Type B pancreatic cell (in vitro differentiated cells): ENCODE results near the gene SSX3. TPM values are rescaled to one million over a fixed set of nuclear protein-coding genes. Genes with fewer than 3 reads are reported as not detected.
"Not testable (repeated sequence)": the region's sequence is repeated elsewhere in the genome, so short reads cannot be mapped to it uniquely, and the experiment has no call there.

Experiments
- DNase-seq: peaks from one replicate; pipeline ENCODE4 v3.0.0; 2021; ENCODE audit warnings: mixed read lengths; ENCODE audit not compliant: unreplicated experiment; ENCODE audit errors: extremely low spot score
- H3K27ac Mint-ChIP-seq: 2 replicates; pipeline ENCODE4 v1.8.0; 2021; ENCODE audit warnings: mild to moderate bottlenecking, mixed read lengths
- H3K27me3 Mint-ChIP-seq: 2 replicates; pipeline ENCODE4 v1.8.0; 2021; ENCODE audit warnings: mixed read lengths
- H3K36me3 Mint-ChIP-seq: 2 replicates; pipeline ENCODE4 v1.8.0; 2021; ENCODE audit warnings: mixed read lengths
- H3K4me1 Mint-ChIP-seq: one replicate; pipeline ENCODE4 v1.8.0; 2021; ENCODE audit warnings: mixed read lengths; ENCODE audit not compliant: unreplicated experiment
- H3K4me3 Mint-ChIP-seq: 2 replicates; pipeline ENCODE4 v1.8.0; 2021; ENCODE audit warnings: mild to moderate bottlenecking, mixed read lengths
- H3K9me3 Mint-ChIP-seq: 2 replicates; pipeline ENCODE4 v1.8.0; 2021; ENCODE audit warnings: mixed read lengths
- CTCF ChIP-seq: fragments of 200-600 bp; sonication (generic); conservative IDR thresholded peaks from 2 replicates; pipeline ENCODE4 v1.5.0; 2021; ENCODE audit warnings: antibody characterized with exemption, mild to moderate bottlenecking
- long read RNA-seq: library from polyadenylated mRNA; unstranded; transcript quantifications from one replicate; pipeline ENCODE4 v2.0.0, GENCODE V29; 2020
- total RNA-seq: library from RNA; stranded (reverse); gene quantifications from 2 replicates; pipeline ENCODE4 v1.2.1, GENCODE V29; 2021; ENCODE audit warnings: low replicate concordance

Gene SSX3
- total RNA-seq, result not detected in 2 replicates
- long read RNA-seq, result 0 reads

- not testable (repeated sequence) for DNase-seq, H3K36me3 Mint-ChIP-seq, H3K4me1 Mint-ChIP-seq, H3K27me3 Mint-ChIP-seq, H3K27ac Mint-ChIP-seq, H3K9me3 Mint-ChIP-seq, H3K4me3 Mint-ChIP-seq
Measured at GRCh38 chrX:48356315-48357094, at the start of gene SSX3. Gene SSX3 (minus strand): TSS chrX:48356703. CDS start chrX:48355249, 1,454 bp downstream.

GRCh38 chrX:48397825-48398224 is 41.3 kb upstream of the SSX3 start:
- H3K4me3 Mint-ChIP-seq, H3K27ac Mint-ChIP-seq, H3K27me3 Mint-ChIP-seq, H3K36me3 Mint-ChIP-seq, DNase-seq, H3K9me3 Mint-ChIP-seq, H3K4me1 Mint-ChIP-seq: not testable (repeated sequence)

- H3K4me1 Mint-ChIP-seq, DNase-seq, H3K27ac Mint-ChIP-seq, H3K27me3 Mint-ChIP-seq, H3K4me3 Mint-ChIP-seq, H3K36me3 Mint-ChIP-seq, H3K9me3 Mint-ChIP-seq: not testable (repeated sequence)
Measured at GRCh38 chrX:48396931-48397330, 40.4 kb upstream of the SSX3 start.

GRCh38 chrX:48383239-48383638 is 26.7 kb upstream of the SSX3 start, which contains the start of gene SSX4:
Gene SSX4 (plus strand): TSS chrX:48383539. CDS start chrX:48384054, 515 bp downstream.
- H3K27ac Mint-ChIP-seq, H3K9me3 Mint-ChIP-seq, H3K4me3 Mint-ChIP-seq, H3K27me3 Mint-ChIP-seq, H3K4me1 Mint-ChIP-seq, DNase-seq, H3K36me3 Mint-ChIP-seq: not testable (repeated sequence)

- not testable (repeated sequence) for H3K36me3 Mint-ChIP-seq, H3K9me3 Mint-ChIP-seq, H3K27me3 Mint-ChIP-seq, H3K4me1 Mint-ChIP-seq, H3K27ac Mint-ChIP-seq, DNase-seq, H3K4me3 Mint-ChIP-seq
Measured at GRCh38 chrX:48370408-48370807, 13.9 kb upstream of the SSX3 start.

GRCh38 chrX:48367717-48368408 is 11.4 kb upstream of the SSX3 start:
- not testable (repeated sequence) for H3K4me3 Mint-ChIP-seq, DNase-seq, H3K36me3 Mint-ChIP-seq, H3K27ac Mint-ChIP-seq, H3K4me1 Mint-ChIP-seq, H3K27me3 Mint-ChIP-seq, H3K9me3 Mint-ChIP-seq

- H3K4me3 Mint-ChIP-seq, H3K27me3 Mint-ChIP-seq, H3K36me3 Mint-ChIP-seq, DNase-seq, H3K9me3 Mint-ChIP-seq, H3K27ac Mint-ChIP-seq, H3K4me1 Mint-ChIP-seq: not testable (repeated sequence)
Measured at GRCh38 chrX:48359281-48359680, 2.8 kb upstream of the SSX3 start.

- no peak overlapping the region for H3K27ac Mint-ChIP-seq
- DNase-seq, result no peak
- H3K36me3 Mint-ChIP-seq, result no peaks in the 10 kb centered on the region
- H3K9me3 Mint-ChIP-seq, result no peaks in the 10 kb centered on the region
- H3K27me3 Mint-ChIP-seq, result no peaks in the 10 kb centered on the region
- no peak for TF ChIP-seq CTCF
- H3K4me1 Mint-ChIP-seq, result no peaks in the 10 kb centered on the region
- H3K4me3 Mint-ChIP-seq, result no peak overlapping the region
Measured at GRCh38 chrX:48357681-48358080, 1.2 kb upstream of the SSX3 start.

GRCh38 chrX:48346059-48346458 is 10.4 kb downstream of the SSX3 start:
- not testable (repeated sequence) for H3K4me3 Mint-ChIP-seq, H3K4me1 Mint-ChIP-seq, H3K9me3 Mint-ChIP-seq, DNase-seq, H3K27me3 Mint-ChIP-seq, H3K36me3 Mint-ChIP-seq, H3K27ac Mint-ChIP-seq

- not testable (repeated sequence) for H3K4me3 Mint-ChIP-seq, H3K9me3 Mint-ChIP-seq, H3K27ac Mint-ChIP-seq, H3K27me3 Mint-ChIP-seq, DNase-seq, H3K4me1 Mint-ChIP-seq, H3K36me3 Mint-ChIP-seq
Measured at GRCh38 chrX:48313996-48314395, 42.5 kb downstream of the SSX3 start.
